Fibroblast of the aortic adventitia (primary cell): Measurements from ENCODE around the gene SMIM1. TPM values are rescaled to one million over a fixed set of nuclear protein-coding genes. Genes with fewer than 3 reads are reported as not detected.

ENCODE experiments used
- DNase-seq: peaks from one replicate; pipeline ENCODE4 v3.0.0-alpha.2; 2010; ENCODE audit warnings: low read depth
- H3K4me3 ChIP-seq: 2 replicates; pipeline ENCODE4 v1.5.1; 2011; ENCODE audit warnings: low read depth, mild to moderate bottlenecking, control low read depth, low read length, moderate library complexity
- CTCF ChIP-seq: IDR thresholded peaks from 2 replicates; pipeline ENCODE4 v1.5.1; 2011; ENCODE audit warnings: mild to moderate bottlenecking, low read length, control low read depth, inconsistent platforms; ENCODE audit not compliant: insufficient read depth
- total RNA-seq: library from RNA; depleted of rRNA; stranded (reverse); fragments of >200 nt; gene quantifications from 2 replicates; pipeline ENCODE4 v1.2.3, GENCODE V29; 2012; ENCODE audit warnings: low replicate concordance

SMIM1 gene
- total RNA-seq, 1 donor: not detected

- no peak overlapping the region for H3K4me3 ChIP-seq
- no peak for TF ChIP-seq CTCF
- no peak for DNase-seq
These were observed 5.1 kb upstream of the SMIM1 start for GRCh38 chr1:3767328-3767925.

- DNase-seq: no peak
- H3K4me3 ChIP-seq: no peak overlapping the region
- no peak for TF ChIP-seq CTCF
These were observed 3.6 kb upstream of the SMIM1 start for GRCh38 chr1:3768811-3769390.

GRCh38 chr1:3770047-3770765 is 2.3 kb upstream of the SMIM1 start:
- no peak overlapping the region for H3K4me3 ChIP-seq
- no peak for DNase-seq

GRCh38 chr1:3771108-3772026 is 1.2 kb upstream of the SMIM1 start:
- H3K4me3 ChIP-seq: peak overlapping the region; percentile 60
- no peak for DNase-seq
- TF ChIP-seq CTCF: no peak

More at GRCh38 chr1:3770047-3770765, 2.3 kb upstream of the SMIM1 start:
- TF ChIP-seq CTCF: no peak

GRCh38 chr1:3772027-3772714 is 378 bp upstream of the SMIM1 start:
- no peak for TF ChIP-seq CTCF
- peak overlapping the region; percentile 60 for H3K4me3 ChIP-seq
- DNase-seq: peak; percentile 46
